AG09309 (cell line): ENCODE measurements around the gene CDK13.
A peak's percentile ranks its signal among the peaks of the same experiment; 100 is the strongest.

ENCODE experiments used
- DNase-seq: peaks from one replicate; pipeline ENCODE4 v3.0.0-alpha.2; 2010; ENCODE audit warnings: low read depth
- H3K4me3 ChIP-seq: 2 replicates; pipeline ENCODE4 v1.5.1; 2011; ENCODE audit warnings: mild to moderate bottlenecking, low read depth, low read length, moderate library complexity; ENCODE audit not compliant: control insufficient read depth
- CTCF ChIP-seq: IDR thresholded peaks from 2 replicates; pipeline ENCODE4 v1.5.1; 2011; ENCODE audit warnings: mild to moderate bottlenecking, low read depth, low read length, inconsistent platforms; ENCODE audit not compliant: insufficient read depth, control insufficient read depth; ENCODE audit errors: missing control alignments

CDK13 gene

DNA sequence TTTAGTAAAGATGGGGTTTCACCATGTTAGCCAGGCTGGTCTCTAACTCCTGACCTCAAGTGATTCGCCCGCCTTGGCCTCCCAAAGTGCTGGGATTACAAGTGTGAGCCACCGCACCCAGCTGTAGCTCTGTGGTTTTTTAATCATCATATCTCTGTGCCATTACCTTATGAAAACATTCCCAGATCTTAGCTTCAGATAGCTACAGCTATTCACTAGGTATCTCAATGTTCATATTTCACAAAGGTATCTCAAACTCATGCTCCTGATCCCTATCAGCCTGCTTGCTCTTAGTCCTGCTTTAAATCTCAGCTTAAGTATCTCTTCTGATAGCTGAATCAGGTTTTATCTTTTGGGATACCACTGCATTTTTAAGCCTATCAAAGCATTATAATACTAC, 74.8 kb downstream of the CDK13 start:
- H3K4me3 ChIP-seq: no peak overlapping the region
- no peak for TF ChIP-seq CTCF
- no peak for DNase-seq

DNA sequence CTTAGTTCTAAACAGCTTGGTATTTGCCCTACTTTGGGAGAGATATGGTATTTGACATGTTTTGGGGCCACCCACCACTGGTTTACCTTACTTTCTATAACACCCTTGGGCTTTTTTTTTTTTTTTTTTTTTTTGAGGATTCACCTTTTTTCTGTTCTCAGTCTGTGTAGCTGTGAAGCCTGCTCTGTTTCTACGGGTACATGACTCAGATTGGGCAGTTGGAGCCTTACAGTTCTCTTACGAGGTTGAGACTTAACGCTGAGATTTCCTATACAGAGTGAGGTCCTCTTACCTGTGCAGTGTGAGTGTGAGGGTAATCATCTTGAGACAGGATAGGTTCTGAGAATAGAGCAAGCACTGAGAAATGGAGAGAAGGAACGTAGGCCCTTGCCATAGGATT, 77.5 kb downstream of the CDK13 start:
- no peak for TF ChIP-seq CTCF
- H3K4me3 ChIP-seq: no peak overlapping the region
- DNase-seq: no peak

- DNase-seq: no peak
- TF ChIP-seq CTCF: no peak
- no peak overlapping the region for H3K4me3 ChIP-seq
These were observed 83.8 kb downstream of the CDK13 start for GRCh38 chr7:40033826-40034225.

- no peak for DNase-seq
- no peak overlapping the region for H3K4me3 ChIP-seq
- no peak for TF ChIP-seq CTCF
These were observed 91.4 kb downstream of the CDK13 start for GRCh38 chr7:40041456-40041855.

DNA sequence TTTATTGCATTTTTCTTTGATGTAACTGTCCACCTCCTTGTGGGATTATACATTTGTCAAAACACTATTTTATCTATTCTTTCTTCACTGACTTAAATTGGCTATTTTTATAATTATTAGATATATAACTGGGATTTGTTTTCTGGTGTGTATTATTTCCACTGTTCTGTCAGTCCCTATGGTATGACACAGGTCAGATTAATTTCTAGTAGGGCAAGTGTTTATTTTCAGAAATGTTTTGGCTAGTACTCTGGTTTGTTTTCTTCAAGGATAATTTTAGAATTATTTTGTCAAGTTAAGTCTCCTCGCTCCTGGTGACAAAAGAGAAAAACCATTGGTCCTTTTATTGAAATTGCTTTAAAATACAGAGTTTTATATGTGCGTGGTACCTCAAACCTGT, 93.1 kb downstream of the CDK13 start:
- H3K4me3 ChIP-seq: no peak overlapping the region
- no peak for DNase-seq
- TF ChIP-seq CTCF: no peak

DNA sequence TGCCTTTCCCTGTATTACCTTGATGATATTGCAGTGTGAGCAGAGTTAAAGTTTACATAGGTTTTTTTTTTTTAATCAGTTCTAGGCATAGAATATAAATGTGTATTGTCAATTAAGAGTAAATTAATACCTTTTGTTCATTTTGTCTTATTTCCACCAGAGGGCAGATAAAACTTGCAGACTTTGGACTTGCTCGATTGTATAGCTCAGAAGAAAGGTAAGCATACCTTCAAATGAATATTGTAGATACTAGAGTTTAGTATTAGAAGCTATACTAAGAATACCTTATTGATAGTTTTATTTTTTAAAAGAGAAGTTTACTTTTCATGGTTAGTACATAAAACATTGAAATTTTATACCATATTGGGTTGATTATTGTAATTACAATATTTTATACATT, 97.6 kb downstream of the CDK13 start:
- TF ChIP-seq CTCF: peak; percentile 9
- no peak for DNase-seq
- no peak overlapping the region for H3K4me3 ChIP-seq

GRCh38 chr7:40057292-40057691, 107.2 kb downstream of the CDK13 start:
- H3K4me3 ChIP-seq: no peak overlapping the region
- no peak for TF ChIP-seq CTCF
- no peak for DNase-seq
